Stimulated activated naive CD4-positive, alpha-beta T cell treated with Interleukin-2 at 50 U/mL for 16 hours (primary cell): ENCODE data around the gene C1orf35.

Experiments
- DNase-seq: peaks from one replicate; lab custom pipeline; 2025; lab: John Stamatoyannopoulos, UW

C1orf35 gene

GRCh38 chr1:228063251-228064191 is 39.6 kb downstream of the C1orf35 start:
- no peak for DNase-seq

GRCh38 chr1:228062812-228063211 is 40.3 kb downstream of the C1orf35 start:
- no peak for DNase-seq

- no peak for DNase-seq
These were observed 40.9 kb downstream of the C1orf35 start for GRCh38 chr1:228062085-228062791.

- no peak for DNase-seq
These were observed 41.6 kb downstream of the C1orf35 start for GRCh38 chr1:228061411-228062084.

GRCh38 chr1:228060458-228061190 is 42.5 kb downstream of the C1orf35 start:
- no peak for DNase-seq

GRCh38 chr1:228059634-228060457 is 43.3 kb downstream of the C1orf35 start:
- peak; percentile 61 for DNase-seq

- peak; percentile 42 for DNase-seq
These were observed 44.0 kb downstream of the C1orf35 start for GRCh38 chr1:228058949-228059633.

GRCh38 chr1:228058172-228058948 is 44.8 kb downstream of the C1orf35 start:
- no peak for DNase-seq
